ENCODE results near the gene SMAD3. TPM values are rescaled to one million over a fixed set of nuclear protein-coding genes. Genes with fewer than 3 reads are reported as not detected.

SMAD3 gene
- polyA plus RNA-seq, 1 donor from 2014 or later: 1.0 TPM

GRCh38 chr15:67202991-67203390, 137.6 kb downstream of the SMAD3 start:
- Histone ChIP-seq H3K27ac (ENCODE audit: low read length) (no peak overlapping the region), H3K4me3 (ENCODE audit: low read length) (no peak overlapping the region), H3F3A (ENCODE audit: insufficient read depth, low read length, poor library complexity, severe bottlenecking) (no peaks in the 10 kb centered on the region), H3K9ac (ENCODE audit: low read length) (no peak overlapping the region), H3K9me3 (ENCODE audit: low read length) (no peaks in the 10 kb centered on the region), H3K79me2 (replicated peaks; ENCODE audit: insufficient read depth, low read length) (no peaks in the 10 kb centered on the region), H3K36me3 (ENCODE audit: insufficient read depth, low read length) (peaks cover 18% of the 10 kb centered on the region), H3K27me3 (ENCODE audit: insufficient read depth, low read depth, low read length) (no peaks in the 10 kb centered on the region), H3K4me2 (ENCODE audit: low read length) (no peak overlapping the region), H2AFZ (ENCODE audit: low read depth, low read length) (no peak overlapping the region), H4K20me1 (ENCODE audit: insufficient read depth) (no peaks in the 10 kb centered on the region), H3K9me2 (ENCODE audit: insufficient read depth, low read length) (no peaks in the 10 kb centered on the region)
- TF ChIP-seq MXI1 (conservative IDR thresholded peaks at IDR 0.05; ENCODE audit: poor library complexity, severe bottlenecking) (no peak), RAD21 (conservative IDR thresholded peaks at IDR 0.05) (no peak), EZH2 (IDR thresholded peaks at IDR 0.05; ENCODE audit: borderline replicate concordance, insufficient read depth, low read length, poor library complexity, severe bottlenecking) (no peak), CTCF (IDR thresholded peaks at IDR 0.05; ENCODE audit: poor library complexity, severe bottlenecking) (no peak), REST (IDR thresholded peaks at IDR 0.05; ENCODE audit: borderline replicate concordance) (no peak), EP300 (conservative IDR thresholded peaks at IDR 0.05; ENCODE audit: poor library complexity, severe bottlenecking) (no peak), POLR2AphosphoS5 (IDR thresholded peaks at IDR 0.05) (no peak)

DNA sequence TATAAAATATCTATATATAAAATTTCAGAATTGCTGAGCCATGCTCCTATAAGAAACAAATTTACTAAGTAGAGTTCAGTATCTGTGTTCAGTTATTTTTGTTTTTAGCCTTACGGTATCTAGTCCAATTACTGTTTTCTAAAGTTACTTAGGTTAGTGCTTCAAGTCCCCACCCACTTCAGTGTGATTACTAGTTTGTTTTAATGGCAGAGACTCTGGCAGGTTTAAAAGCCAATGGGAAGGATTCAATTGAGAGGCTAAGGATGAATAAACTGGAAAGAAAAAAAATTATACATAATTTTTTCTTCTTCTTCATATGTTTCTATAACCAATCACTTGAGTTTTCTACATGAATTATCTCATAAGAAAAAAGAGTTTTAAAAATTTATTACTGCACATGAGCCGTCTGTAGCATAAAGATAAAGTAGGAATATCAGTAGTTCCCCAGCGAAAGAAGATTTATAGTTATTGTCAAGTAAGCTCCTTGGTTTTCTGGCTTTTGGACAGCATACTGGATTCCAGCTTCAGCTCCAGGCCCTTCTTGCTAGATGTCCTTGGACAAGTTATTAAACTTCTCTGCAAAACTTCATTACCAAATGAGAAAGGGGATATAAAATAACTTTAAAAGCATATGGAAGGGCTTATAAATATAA, 142.3 kb downstream of the SMAD3 start:
- no peak overlapping the region for H2AFZ ChIP-seq (ENCODE audit: low read depth, low read length)
- no peaks in the 10 kb centered on the region for H3F3A ChIP-seq (ENCODE audit: insufficient read depth, low read length, poor library complexity, severe bottlenecking)
- H3K79me2 ChIP-seq (replicated peaks; ENCODE audit: insufficient read depth, low read length): no peaks in the 10 kb centered on the region
- H3K27ac ChIP-seq (ENCODE audit: low read length): no peak overlapping the region
- TF ChIP-seq POLR2AphosphoS5 (IDR thresholded peaks at IDR 0.05) (no peak), EP300 (conservative IDR thresholded peaks at IDR 0.05; ENCODE audit: poor library complexity, severe bottlenecking) (no peak), RAD21 (conservative IDR thresholded peaks at IDR 0.05) (no peak), TAF1 (IDR thresholded peaks at IDR 0.05; ENCODE audit: low read depth) (no peak), REST (IDR thresholded peaks at IDR 0.05; ENCODE audit: borderline replicate concordance) (no peak), CTCF (IDR thresholded peaks at IDR 0.05; ENCODE audit: poor library complexity, severe bottlenecking) (no peak), SMC3 (conservative IDR thresholded peaks at IDR 0.05; ENCODE audit: poor library complexity) (no peak), EZH2 (IDR thresholded peaks at IDR 0.05; ENCODE audit: borderline replicate concordance, insufficient read depth, low read length, poor library complexity, severe bottlenecking) (no peak), MXI1 (conservative IDR thresholded peaks at IDR 0.05; ENCODE audit: poor library complexity, severe bottlenecking) (no peak)
- H3K9ac ChIP-seq (ENCODE audit: low read length): no peak overlapping the region
- no peaks in the 10 kb centered on the region for H3K9me2 ChIP-seq (ENCODE audit: insufficient read depth, low read length)
- no peak overlapping the region for H3K4me2 ChIP-seq (ENCODE audit: low read length)
- peaks cover 8% of the 10 kb centered on the region for H3K36me3 ChIP-seq (ENCODE audit: insufficient read depth, low read length)
- no peak overlapping the region for H3K4me3 ChIP-seq (ENCODE audit: low read length)
- no peaks in the 10 kb centered on the region for H4K20me1 ChIP-seq (ENCODE audit: insufficient read depth)
- no peaks in the 10 kb centered on the region for H3K9me3 ChIP-seq (ENCODE audit: low read length)
- no peaks in the 10 kb centered on the region for H3K27me3 ChIP-seq (ENCODE audit: insufficient read depth, low read depth, low read length)

All from neural cell (in vitro differentiated cells).